Osteoblast (primary cell): Measurements from ENCODE around the gene TACR1. TPM values are rescaled to one million over a fixed set of nuclear protein-coding genes. Genes with fewer than 3 reads are reported as not detected.

Experiments used
- DNase-seq: peaks from one replicate; pipeline ENCODE4 v3.0.0; 2011; ENCODE audit warnings: low spot score, mixed read lengths; ENCODE audit not compliant: insufficient read length; ENCODE audit errors: missing footprints
- H2AFZ ChIP-seq: 2 replicates; pipeline ENCODE4 v1.6.0; 2011; ENCODE audit warnings: mild to moderate bottlenecking, low read length
- H3K27ac ChIP-seq: 2 replicates; pipeline ENCODE4 v1.5.1; 2011; ENCODE audit warnings: mild to moderate bottlenecking, low read depth, low read length, moderate library complexity
- H3K27me3 ChIP-seq: 2 replicates; pipeline ENCODE4 v1.6.0; 2012; ENCODE audit warnings: mild to moderate bottlenecking, control low read depth, inconsistent platforms, low read length, moderate library complexity; ENCODE audit not compliant: insufficient read depth
- H3K36me3 ChIP-seq: 2 replicates; pipeline ENCODE4 v1.5.1; 2011; ENCODE audit warnings: mild to moderate bottlenecking, low read length, control low read depth, moderate library complexity; ENCODE audit not compliant: insufficient read depth
- H3K4me1 ChIP-seq: 2 replicates; pipeline ENCODE4 v1.5.1; 2011; ENCODE audit warnings: mild to moderate bottlenecking, low read length, control low read depth, moderate library complexity; ENCODE audit not compliant: insufficient read depth
- H3K4me2 ChIP-seq: 2 replicates; pipeline ENCODE4 v1.6.0; 2011; ENCODE audit warnings: mild to moderate bottlenecking, low read length; ENCODE audit not compliant: insufficient read depth
- H3K4me3 ChIP-seq: fragments of 200-600 bp; sonication (generic); 3 replicates; pipeline ENCODE4 v1.5.1; 2012; ENCODE audit warnings: mild to moderate bottlenecking, low read length, inconsistent platforms; ENCODE audit not compliant: insufficient read depth
- H3K79me2 ChIP-seq: 2 replicates; pipeline ENCODE4 v1.6.0; 2012; ENCODE audit warnings: mild to moderate bottlenecking, low read length, control low read depth, inconsistent platforms; ENCODE audit not compliant: insufficient read depth
- H3K9me3 ChIP-seq: 2 replicates; pipeline ENCODE4 v1.5.1; 2011; ENCODE audit warnings: low read depth, low read length, control low read depth
- H4K20me1 ChIP-seq: 2 replicates; pipeline ENCODE4 v1.6.0; 2012; ENCODE audit warnings: mild to moderate bottlenecking, low read length, control low read depth; ENCODE audit not compliant: insufficient read depth
- CTCF ChIP-seq: IDR thresholded peaks from 2 replicates; pipeline ENCODE4 v1.5.1; 2011; ENCODE audit warnings: mild to moderate bottlenecking, low read depth, low read length, moderate library complexity; ENCODE audit errors: extremely low read depth
- total RNA-seq: library from RNA; depleted of rRNA; stranded (reverse); fragments of >200 nt; gene quantifications from 2 replicates; pipeline ENCODE4 v1.2.3, GENCODE V29; 2012

TACR1 gene
- total RNA-seq, 1 donor: under 0.01 TPM

- H3K27me3 ChIP-seq: no peaks in the 10 kb centered on the region
- no peaks in the 10 kb centered on the region for H3K9me3 ChIP-seq
- H3K27ac ChIP-seq: no peak overlapping the region
- no peak overlapping the region for H3K4me3 ChIP-seq
- TF ChIP-seq CTCF: no peak
- DNase-seq: no peak
- H2AFZ ChIP-seq: no peak overlapping the region
- H4K20me1 ChIP-seq: no peaks in the 10 kb centered on the region
- no peaks in the 10 kb centered on the region for H3K36me3 ChIP-seq
- H3K4me2 ChIP-seq: no peak overlapping the region
- H3K4me1 ChIP-seq: no peaks in the 10 kb centered on the region
- no peaks in the 10 kb centered on the region for H3K79me2 ChIP-seq
These were observed 108.4 kb downstream of the TACR1 start for GRCh38 chr2:75090770-75091515.

- Histone ChIP-seq H3K9me3 (no peaks in the 10 kb centered on the region), H2AFZ (no peak overlapping the region), H3K79me2 (no peaks in the 10 kb centered on the region), H3K4me2 (no peak overlapping the region), H4K20me1 (no peaks in the 10 kb centered on the region), H3K27ac (no peak overlapping the region), H3K4me3 (no peak overlapping the region), H3K36me3 (no peaks in the 10 kb centered on the region), H3K27me3 (no peaks in the 10 kb centered on the region), H3K4me1 (no peaks in the 10 kb centered on the region)
- no peak for TF ChIP-seq CTCF
- no peak for DNase-seq
These were observed 109.8 kb downstream of the TACR1 start for GRCh38 chr2:75089471-75089870.

GRCh38 chr2:75088791-75089190 lies 110.5 kb downstream of the TACR1 start:
- no peak overlapping the region for H3K4me2 ChIP-seq
- H4K20me1 ChIP-seq: no peaks in the 10 kb centered on the region
- no peaks in the 10 kb centered on the region for H3K4me1 ChIP-seq
- DNase-seq: no peak
- H3K27ac ChIP-seq: no peak overlapping the region
- no peak overlapping the region for H3K4me3 ChIP-seq
- no peaks in the 10 kb centered on the region for H3K9me3 ChIP-seq
- H3K79me2 ChIP-seq: no peaks in the 10 kb centered on the region
- no peak overlapping the region for H2AFZ ChIP-seq
- no peaks in the 10 kb centered on the region for H3K27me3 ChIP-seq
- H3K36me3 ChIP-seq: no peaks in the 10 kb centered on the region
- TF ChIP-seq CTCF: no peak

GRCh38 chr2:75087736-75088135 lies 111.6 kb downstream of the TACR1 start:
- Histone ChIP-seq H3K79me2 (no peaks in the 10 kb centered on the region), H3K9me3 (no peaks in the 10 kb centered on the region), H3K4me1 (no peaks in the 10 kb centered on the region), H2AFZ (no peak overlapping the region), H3K36me3 (no peaks in the 10 kb centered on the region), H3K27ac (no peak overlapping the region), H3K27me3 (no peaks in the 10 kb centered on the region), H3K4me3 (no peak overlapping the region), H4K20me1 (no peaks in the 10 kb centered on the region), H3K4me2 (no peak overlapping the region)
- TF ChIP-seq CTCF: no peak
- DNase-seq: no peak
